GM13977 (cell line): ENCODE results near the gene ZNF175.

ENCODE experiments used
- DNase-seq: peaks from one replicate; pipeline ENCODE4 v3.0.0; 2012; ENCODE audit warnings: low spot score
- CTCF ChIP-seq: IDR thresholded peaks from 2 replicates; pipeline ENCODE4 v1.5.1; 2012; ENCODE audit warnings: mild to moderate bottlenecking, control low read depth; ENCODE audit not compliant: insufficient read depth; ENCODE audit errors: extremely low read depth, missing control alignments
- in situ Hi-C: fragments of 300-500 bp; cut with MboI; formaldehyde crosslinking; loops from one replicate; pipeline ENCODE4 v1.12.0; 2022; ENCODE audit warnings: low sequenced_read_pairs, low pct_unique_long_range_greater_than_20kb, mixed read lengths, inconsistent platforms; ENCODE audit not compliant: unreplicated experiment

The ZNF175 gene

DNA sequence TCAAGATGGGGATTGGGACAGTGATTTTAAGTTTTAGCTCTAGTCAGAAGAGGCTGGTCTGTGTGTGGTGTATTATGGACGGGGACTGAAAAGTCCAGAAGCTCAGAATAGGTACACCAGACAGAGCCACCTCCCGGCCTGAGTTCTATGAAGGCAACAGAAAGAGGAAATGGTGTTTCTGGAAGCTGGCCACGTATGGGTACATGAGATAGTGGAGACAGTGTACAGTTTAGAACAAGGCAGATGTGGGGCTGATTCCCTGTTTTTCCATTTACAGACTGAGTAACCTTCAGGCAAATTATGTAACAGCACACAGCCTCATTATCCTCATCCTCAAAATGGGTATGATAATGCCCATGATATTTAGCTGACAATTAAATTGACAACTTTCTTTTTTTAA, 1.3 kb downstream of the ZNF175 start:
- in situ Hi-C loops, result no loop called here
- no peak for TF ChIP-seq CTCF
- no peak for DNase-seq

GRCh38 chr19:51572908-51573307, 1.8 kb downstream of the ZNF175 start:
- DNase-seq, result no peak
- TF ChIP-seq CTCF, result no peak
- in situ Hi-C loops, result no loop called here

GRCh38 chr19:51573331-51573730, 2.2 kb downstream of the ZNF175 start:
- TF ChIP-seq CTCF, result no peak
- in situ Hi-C loops, result no loop called here
- DNase-seq, result no peak

- DNase-seq, result no peak
- in situ Hi-C loops, result no loop called here
- TF ChIP-seq CTCF, result no peak
Observed at GRCh38 chr19:51576850-51577249, 5.8 kb downstream of the ZNF175 start.

GRCh38 chr19:51586103-51586728, 15.1 kb downstream of the ZNF175 start:
- in situ Hi-C loops, result no loop called here
- no peak for DNase-seq
- TF ChIP-seq CTCF, result no peak

GRCh38 chr19:51586799-51587198, 15.7 kb downstream of the ZNF175 start:
- DNase-seq, result no peak
- in situ Hi-C loops, result no loop called here
- no peak for TF ChIP-seq CTCF
